Lower leg skin (tissue), 4 donors: ENCODE measurements around the gene SLC5A11. TPM values are rescaled to one million over a fixed set of nuclear protein-coding genes. Genes with fewer than 3 reads are reported as not detected.

Source experiments
- DNase-seq, 2 donors: peaks; one replicate each; pipeline ENCODE4 v3.0.0-alpha.2; 2019; ENCODE audit warnings: low spot score in 2 of 2
- H3K4me3 ChIP-seq: fragments of 200-600 bp; sonication (generic); 2 replicates; pipeline ENCODE4 v1.5.1; 2017; ENCODE audit warnings: mild to moderate bottlenecking, low read depth; ENCODE audit not compliant: poor library complexity, severe bottlenecking
- POLR2A ChIP-seq, 2 donors: fragments of 450-650 bp; IDR thresholded peaks; one replicate each; pipeline ENCODE4 v1.6.1; 2016 to 2017; ENCODE audit warnings: antibody characterized with exemption in 2 of 2, mild to moderate bottlenecking in 1 of 2, moderate library complexity in 1 of 2
- WGBS, 2 donors: methylation state at CpG; one replicate each; pipeline ENCODE4 v1.1.5; 2018; 5-methylcytosine and 5-hydroxymethylcytosine counted together
- intact Hi-C: fragments of 100-400 bp; cut with DNase I; formaldehyde crosslinking; loops from one replicate; pipeline ENCODE4 v1.15.0; 2023; ENCODE audit warnings: low total_unique reads
- total RNA-seq, 4 donors: library from RNA; depleted of rRNA; stranded (reverse); fragments of >200 nt; gene quantifications; one replicate each; pipeline ENCODE4 v1.1.0, GENCODE V29; 2016
- TF ChIP-seq, protein P1 (sequence below), 3 donors: fragments of 450-650 bp; IDR thresholded peaks; one replicate each; pipeline ENCODE4 v1.5.1; 2016; ENCODE audit warnings: antibody characterized with exemption in 3 of 3, mild to moderate bottlenecking in 3 of 3, moderate library complexity in 2 of 3

SLC5A11 gene
- total RNA-seq, 4 donors from 2014 or later, result not detected

- intact Hi-C loops, result no loop called here
- DNase-seq, result peak in 1 of 2 donors; percentile 31
- TF ChIP-seq, protein P1, sequence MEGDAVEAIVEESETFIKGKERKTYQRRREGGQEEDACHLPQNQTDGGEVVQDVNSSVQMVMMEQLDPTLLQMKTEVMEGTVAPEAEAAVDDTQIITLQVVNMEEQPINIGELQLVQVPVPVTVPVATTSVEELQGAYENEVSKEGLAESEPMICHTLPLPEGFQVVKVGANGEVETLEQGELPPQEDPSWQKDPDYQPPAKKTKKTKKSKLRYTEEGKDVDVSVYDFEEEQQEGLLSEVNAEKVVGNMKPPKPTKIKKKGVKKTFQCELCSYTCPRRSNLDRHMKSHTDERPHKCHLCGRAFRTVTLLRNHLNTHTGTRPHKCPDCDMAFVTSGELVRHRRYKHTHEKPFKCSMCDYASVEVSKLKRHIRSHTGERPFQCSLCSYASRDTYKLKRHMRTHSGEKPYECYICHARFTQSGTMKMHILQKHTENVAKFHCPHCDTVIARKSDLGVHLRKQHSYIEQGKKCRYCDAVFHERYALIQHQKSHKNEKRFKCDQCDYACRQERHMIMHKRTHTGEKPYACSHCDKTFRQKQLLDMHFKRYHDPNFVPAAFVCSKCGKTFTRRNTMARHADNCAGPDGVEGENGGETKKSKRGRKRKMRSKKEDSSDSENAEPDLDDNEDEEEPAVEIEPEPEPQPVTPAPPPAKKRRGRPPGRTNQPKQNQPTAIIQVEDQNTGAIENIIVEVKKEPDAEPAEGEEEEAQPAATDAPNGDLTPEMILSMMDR (IDR thresholded peaks at IDR 0.05), result no peak
- no peak for TF ChIP-seq POLR2A (IDR thresholded peaks at IDR 0.05)
- 88 to 93% methylated on average over 5 of the region's 5 CpGs for WGBS, 2 donors
- H3K4me3 ChIP-seq, result no peak overlapping the region
Observed at GRCh38 chr16:24871891-24872290, 26.1 kb downstream of the SLC5A11 start.

- WGBS, 2 donors, result 64 to 69% methylated on average over 2 of the region's 2 CpGs
- H3K4me3 ChIP-seq, result no peak overlapping the region
- intact Hi-C loops, result no loop called here
- TF ChIP-seq, protein P1 (IDR thresholded peaks at IDR 0.05), result no peak
- no peak for TF ChIP-seq POLR2A (IDR thresholded peaks at IDR 0.05)
- no peak for DNase-seq
Observed at GRCh38 chr16:24873028-24873427, 27.3 kb downstream of the SLC5A11 start.

DNA sequence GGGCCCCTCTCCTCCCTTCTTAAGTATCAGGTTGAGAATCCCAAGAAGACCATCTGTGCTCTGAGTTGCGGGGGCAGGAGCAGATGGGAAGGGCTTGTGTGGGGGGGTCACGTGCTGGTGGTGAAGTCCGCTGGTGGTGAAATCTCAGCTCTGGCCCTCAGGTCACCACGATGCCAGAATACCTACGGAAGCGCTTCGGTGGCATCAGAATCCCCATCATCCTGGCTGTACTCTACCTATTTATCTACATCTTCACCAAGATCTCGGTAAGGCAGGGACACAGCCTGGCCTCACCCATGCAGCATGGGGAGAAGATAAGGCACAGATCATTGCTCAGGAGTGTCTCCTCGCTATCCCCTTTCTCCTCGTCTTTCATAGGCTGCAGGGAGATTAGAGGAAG lies 29.7 kb downstream of the SLC5A11 start:
- WGBS, 2 donors, result 88 to 92% methylated on average over 10 of the region's 10 CpGs
- intact Hi-C loops, result no loop called here
- no peak overlapping the region for H3K4me3 ChIP-seq
- TF ChIP-seq POLR2A (IDR thresholded peaks at IDR 0.05), result no peak
- TF ChIP-seq, protein P1 (IDR thresholded peaks at IDR 0.05), result no peak
- DNase-seq, result peak in 1 of 2 donors; percentile 61

- 75 to 85% methylated on average over 5 of the region's 5 CpGs for WGBS, 2 donors
- DNase-seq, result peak in 1 of 2 donors; percentile 49
- intact Hi-C loops, result no loop called here
- no peak overlapping the region for H3K4me3 ChIP-seq
- TF ChIP-seq, protein P1 (IDR thresholded peaks at IDR 0.05), result no peak
- no peak for TF ChIP-seq POLR2A (IDR thresholded peaks at IDR 0.05)
Observed at GRCh38 chr16:24876231-24876630, 30.5 kb downstream of the SLC5A11 start.

DNA sequence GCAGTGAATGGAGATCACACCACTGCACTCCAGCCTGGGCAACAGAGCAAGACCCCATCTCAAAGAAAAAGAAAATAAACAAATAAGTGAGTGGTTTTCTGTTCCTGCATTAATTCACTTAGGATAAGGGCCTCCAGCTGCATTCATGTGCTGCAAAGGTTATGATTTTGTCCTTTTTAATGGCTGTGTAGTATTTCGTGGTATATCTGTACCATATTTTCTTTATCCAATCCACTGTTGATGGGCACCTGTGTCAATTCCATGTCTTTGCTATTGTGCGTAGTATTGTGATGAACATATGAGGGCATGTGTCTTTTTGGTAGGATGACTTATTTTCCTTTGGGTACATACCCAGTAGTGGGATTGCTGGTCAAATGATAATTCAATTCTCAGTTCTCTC lies 33.9 kb downstream of the SLC5A11 start:
- H3K4me3 ChIP-seq, result no peak overlapping the region
- intact Hi-C loops, result no loop called here
- WGBS, 2 donors, result 94 to 96% methylated on average over 2 of the region's 2 CpGs
- TF ChIP-seq POLR2A (IDR thresholded peaks at IDR 0.05), result no peak
- TF ChIP-seq, protein P1 (IDR thresholded peaks at IDR 0.05), result no peak
- DNase-seq, result no peak

- TF ChIP-seq, protein P1 (IDR thresholded peaks at IDR 0.05), result no peak
- TF ChIP-seq POLR2A (IDR thresholded peaks at IDR 0.05), result no peak
- no peak overlapping the region for H3K4me3 ChIP-seq
- intact Hi-C loops, result no loop called here
- DNase-seq, result peak in 1 of 2 donors; percentile 76
- WGBS, 2 donors, result 74 to 79% methylated on average over 12 of the region's 12 CpGs
Observed at GRCh38 chr16:24883714-24884151, 38.0 kb downstream of the SLC5A11 start.
